Measurements from ENCODE around the gene LPCAT1.
A peak's percentile ranks its signal among the peaks of the same experiment; 100 is the strongest.

Gene LPCAT1

GRCh38 chr5:1547236-1547635, 23.5 kb upstream of the LPCAT1 start:
- no peak for TF ChIP-seq CTCF (IDR thresholded peaks at IDR 0.05; ENCODE audit: insufficient read depth, low read depth, low read length, missing control alignments)
- DNase-seq (ENCODE audit: low read depth) = no peak
- H3K4me3 ChIP-seq (ENCODE audit: low read length) = no peak overlapping the region

- no peak for TF ChIP-seq CTCF (IDR thresholded peaks at IDR 0.05; ENCODE audit: insufficient read depth, low read depth, low read length, missing control alignments)
- no peak overlapping the region for H3K4me3 ChIP-seq (ENCODE audit: low read length)
- no peak for DNase-seq (ENCODE audit: low read depth)
Observed at GRCh38 chr5:1546556-1546955, 22.8 kb upstream of the LPCAT1 start.

- peak; percentile 88 for DNase-seq (ENCODE audit: low read depth)
- TF ChIP-seq CTCF (IDR thresholded peaks at IDR 0.05; ENCODE audit: insufficient read depth, low read depth, low read length, missing control alignments) = no peak
- no peak overlapping the region for H3K4me3 ChIP-seq (ENCODE audit: low read length)
Observed at GRCh38 chr5:1545805-1546355, 22.1 kb upstream of the LPCAT1 start.

- no peak for DNase-seq (ENCODE audit: low read depth)
- no peak overlapping the region for H3K4me3 ChIP-seq (ENCODE audit: low read length)
- no peak for TF ChIP-seq CTCF (IDR thresholded peaks at IDR 0.05; ENCODE audit: insufficient read depth, low read depth, low read length, missing control alignments)
Observed at GRCh38 chr5:1545126-1545804, 21.5 kb upstream of the LPCAT1 start.

GRCh38 chr5:1544294-1544961, 20.7 kb upstream of the LPCAT1 start:
- TF ChIP-seq CTCF (IDR thresholded peaks at IDR 0.05; ENCODE audit: insufficient read depth, low read depth, low read length, missing control alignments) = no peak
- no peak overlapping the region for H3K4me3 ChIP-seq (ENCODE audit: low read length)
- DNase-seq (ENCODE audit: low read depth) = no peak

GRCh38 chr5:1543398-1544293, 19.9 kb upstream of the LPCAT1 start:
- no peak overlapping the region for H3K4me3 ChIP-seq (ENCODE audit: low read length)
- TF ChIP-seq CTCF (IDR thresholded peaks at IDR 0.05; ENCODE audit: insufficient read depth, low read depth, low read length, missing control alignments) = no peak
- DNase-seq (ENCODE audit: low read depth) = no peak

Data from epithelial cell of esophagus (primary cell).